GM12878 (cell line): Measurements from ENCODE around the gene ITPR2.

Source experiments
- CTCF ChIP-seq, 3 experiments: IDR thresholded peaks in 2 of 3; conservative IDR thresholded peaks in 1 of 3; 2 replicates each; pipeline ENCODE4 v1.5.1; 2011; ENCODE audit warnings: low read depth in 3 of 3, low read length in 3 of 3, mild to moderate bottlenecking in 3 of 3, control low read depth in 2 of 3, moderate library complexity in 2 of 3, inconsistent platforms in 1 of 3, mixed read lengths in 1 of 3; ENCODE audit not compliant: control insufficient read depth in 2 of 3, insufficient read depth in 1 of 3; ENCODE audit errors: extremely low read depth in 1 of 3
- EZH2 ChIP-seq: IDR thresholded peaks from 2 replicates; pipeline ENCODE4 v1.6.1; 2012; ENCODE audit warnings: low read depth, mild to moderate bottlenecking, control low read depth, inconsistent platforms, low read length, borderline replicate concordance; ENCODE audit not compliant: control insufficient read depth
- JUNB ChIP-seq: IDR thresholded peaks from 2 replicates; pipeline ENCODE4 v1.6.1; 2016; ENCODE audit warnings: antibody characterized with exemption, mild to moderate bottlenecking
- KDM1A ChIP-seq: fragments of 200-600 bp; sonication (generic); IDR thresholded peaks from 2 replicates; pipeline ENCODE4 v1.6.1; 2016; ENCODE audit warnings: borderline replicate concordance
- NFYA ChIP-seq: IDR thresholded peaks from 2 replicates; pipeline ENCODE4 v1.6.1; 2011; ENCODE audit warnings: low read depth, mild to moderate bottlenecking, low read length, improper control_type of control experiment, borderline replicate concordance
- PML ChIP-seq: IDR thresholded peaks from 2 replicates; pipeline ENCODE4 v1.6.1; 2012; ENCODE audit warnings: low read length, inconsistent platforms
- POLR2A ChIP-seq: IDR thresholded peaks from 2 replicates; pipeline ENCODE4 v1.6.1; 2011; ENCODE audit warnings: low read depth, mild to moderate bottlenecking, low read length
- RAD21 ChIP-seq: IDR thresholded peaks from 2 replicates; pipeline ENCODE4 v1.6.1; 2011; ENCODE audit warnings: mild to moderate bottlenecking, low read depth, low read length, moderate library complexity; ENCODE audit not compliant: insufficient read depth
- USF1 ChIP-seq: IDR thresholded peaks from 2 replicates; pipeline ENCODE4 v1.6.1; 2011; ENCODE audit warnings: borderline replicate concordance, low read depth, mild to moderate bottlenecking, moderate library complexity, mixed read lengths, low read length; ENCODE audit not compliant: insufficient read depth; ENCODE audit errors: extremely low read length
- ZBTB33 ChIP-seq: fragments of 450-650 bp; IDR thresholded peaks from 2 replicates; pipeline ENCODE4 v1.6.1; 2017; ENCODE audit warnings: mild to moderate bottlenecking
- ZNF274 ChIP-seq: IDR thresholded peaks from one replicate; pipeline ENCODE4 v1.8.0; 2011; ENCODE audit not compliant: insufficient read length, insufficient read depth
- TF ChIP-seq, protein P1 (sequence below): fragments of 450-650 bp; IDR thresholded peaks from 2 replicates; pipeline ENCODE4 v1.6.1; 2018; ENCODE audit warnings: mild to moderate bottlenecking, low read depth, moderate library complexity; ENCODE audit not compliant: partially characterized antibody
- TF ChIP-seq, protein P2 (sequence below): IDR thresholded peaks from 2 replicates; pipeline ENCODE4 v1.6.1; 2012; ENCODE audit warnings: low read depth, low read length, improper control_type of control experiment

- TF ChIP-seq ZBTB33, result no peak
- TF ChIP-seq RAD21, result no peak
- TF ChIP-seq CTCF (IDR thresholded peaks at IDR 0.05 in 2 of 3, conservative IDR thresholded peaks at IDR 0.05 in 1 of 3; ENCODE audit: control insufficient read depth in 2 of 3, extremely low read depth in 1 of 3, insufficient read depth in 1 of 3, low read depth in 3 of 3, low read length in 3 of 3), result no peak
- TF ChIP-seq, protein P1, sequence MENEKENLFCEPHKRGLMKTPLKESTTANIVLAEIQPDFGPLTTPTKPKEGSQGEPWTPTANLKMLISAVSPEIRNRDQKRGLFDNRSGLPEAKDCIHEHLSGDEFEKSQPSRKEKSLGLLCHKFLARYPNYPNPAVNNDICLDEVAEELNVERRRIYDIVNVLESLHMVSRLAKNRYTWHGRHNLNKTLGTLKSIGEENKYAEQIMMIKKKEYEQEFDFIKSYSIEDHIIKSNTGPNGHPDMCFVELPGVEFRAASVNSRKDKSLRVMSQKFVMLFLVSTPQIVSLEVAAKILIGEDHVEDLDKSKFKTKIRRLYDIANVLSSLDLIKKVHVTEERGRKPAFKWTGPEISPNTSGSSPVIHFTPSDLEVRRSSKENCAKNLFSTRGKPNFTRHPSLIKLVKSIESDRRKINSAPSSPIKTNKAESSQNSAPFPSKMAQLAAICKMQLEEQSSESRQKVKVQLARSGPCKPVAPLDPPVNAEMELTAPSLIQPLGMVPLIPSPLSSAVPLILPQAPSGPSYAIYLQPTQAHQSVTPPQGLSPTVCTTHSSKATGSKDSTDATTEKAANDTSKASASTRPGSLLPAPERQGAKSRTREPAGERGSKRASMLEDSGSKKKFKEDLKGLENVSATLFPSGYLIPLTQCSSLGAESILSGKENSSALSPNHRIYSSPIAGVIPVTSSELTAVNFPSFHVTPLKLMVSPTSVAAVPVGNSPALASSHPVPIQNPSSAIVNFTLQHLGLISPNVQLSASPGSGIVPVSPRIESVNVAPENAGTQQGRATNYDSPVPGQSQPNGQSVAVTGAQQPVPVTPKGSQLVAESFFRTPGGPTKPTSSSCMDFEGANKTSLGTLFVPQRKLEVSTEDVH, result no peak
- TF ChIP-seq PML, result no peak
- no peak for TF ChIP-seq EZH2
- no peak for TF ChIP-seq POLR2A
- no peak for TF ChIP-seq NFYA
- TF ChIP-seq USF1, result no peak
- no peak for TF ChIP-seq ZNF274
- peak; percentile 90 for TF ChIP-seq JUNB
- TF ChIP-seq, protein P2, sequence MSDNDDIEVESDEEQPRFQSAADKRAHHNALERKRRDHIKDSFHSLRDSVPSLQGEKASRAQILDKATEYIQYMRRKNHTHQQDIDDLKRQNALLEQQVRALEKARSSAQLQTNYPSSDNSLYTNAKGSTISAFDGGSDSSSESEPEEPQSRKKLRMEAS, result no peak
- no peak for TF ChIP-seq KDM1A
Measured at GRCh38 chr12:26520869-26521268, 312.1 kb downstream of the ITPR2 start.
